Activated naive CD8-positive, alpha-beta T cell treated with anti-CD3 and anti-CD28 coated beads for 36 hours (primary cell): ENCODE measurements around the gene PHC2. TPM values are rescaled to one million over a fixed set of nuclear protein-coding genes. Genes with fewer than 3 reads are reported as not detected.

Experiments
- DNase-seq: peaks from one replicate; pipeline ENCODE4 v3.0.0; 2021
- H3K27ac Mint-ChIP-seq: one replicate; pipeline ENCODE4 v1.8.0; 2022; ENCODE audit warnings: mild to moderate bottlenecking, moderate library complexity, mixed read lengths
- H3K27me3 Mint-ChIP-seq: one replicate; pipeline ENCODE4 v1.8.0; 2022; ENCODE audit warnings: mild to moderate bottlenecking, mixed read lengths
- H3K36me3 Mint-ChIP-seq: one replicate; pipeline ENCODE4 v1.8.0; 2021; ENCODE audit warnings: mild to moderate bottlenecking, mixed read lengths
- H3K4me1 Mint-ChIP-seq: one replicate; pipeline ENCODE4 v1.8.0; 2021; ENCODE audit warnings: mixed read lengths
- H3K4me3 Mint-ChIP-seq: one replicate; pipeline ENCODE4 v1.8.0; 2022; ENCODE audit warnings: mild to moderate bottlenecking, moderate library complexity, mixed read lengths
- H3K9me3 Mint-ChIP-seq: one replicate; pipeline ENCODE4 v1.8.0; 2022; ENCODE audit warnings: mixed read lengths
- total RNA-seq, 2 experiments: library from RNA; stranded (reverse); gene quantifications; one replicate each; pipeline ENCODE4 v1.2.3, GENCODE V29; 2021

Gene PHC2
- total RNA-seq, 2 experiments from 2014 or later, result 26.9 to 28.7 TPM

DNA sequence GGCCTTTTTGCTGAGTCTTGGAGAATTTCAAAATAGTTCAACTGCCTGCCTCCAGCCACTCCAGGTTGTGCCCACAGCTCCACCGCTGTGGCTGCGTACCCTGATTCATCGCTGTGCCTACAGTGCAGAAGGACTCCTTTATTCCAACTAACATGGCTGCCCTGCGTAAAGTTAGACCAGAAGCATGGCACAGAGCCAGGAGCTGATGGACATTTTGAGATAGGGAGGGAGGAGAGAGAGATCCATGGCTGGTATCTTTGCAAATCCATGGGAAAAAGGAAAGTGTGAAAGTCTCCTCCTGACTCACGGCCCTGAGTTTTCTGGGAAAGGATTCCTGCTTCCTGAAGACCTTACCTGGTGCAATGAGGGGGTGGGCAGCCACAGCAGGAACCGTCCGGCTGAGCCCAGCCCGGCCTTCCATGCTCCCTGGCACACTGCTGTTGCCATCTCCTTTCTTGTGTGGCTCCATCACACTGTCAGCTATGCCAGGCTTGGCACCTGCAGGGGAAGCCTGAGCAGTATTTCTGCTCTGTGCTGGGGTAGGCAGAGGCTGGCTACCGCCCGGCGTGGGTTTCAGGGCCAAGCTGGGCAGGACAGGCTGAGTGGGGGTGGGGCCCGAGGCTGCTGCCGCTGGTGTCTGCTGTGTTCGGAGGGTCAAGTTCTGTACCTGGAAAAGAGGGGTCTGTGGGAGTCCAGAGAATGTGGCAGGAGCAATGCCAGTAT is 64.0 kb downstream of the PHC2 start:
- Mint-ChIP-seq H3K4me3 (no peak overlapping the region), H3K27me3 (no peaks in the 10 kb centered on the region), H3K4me1 (no peaks in the 10 kb centered on the region), H3K27ac (no peak overlapping the region), H3K9me3 (no peaks in the 10 kb centered on the region), H3K36me3 (no peaks in the 10 kb centered on the region)
- no peak for DNase-seq

DNA sequence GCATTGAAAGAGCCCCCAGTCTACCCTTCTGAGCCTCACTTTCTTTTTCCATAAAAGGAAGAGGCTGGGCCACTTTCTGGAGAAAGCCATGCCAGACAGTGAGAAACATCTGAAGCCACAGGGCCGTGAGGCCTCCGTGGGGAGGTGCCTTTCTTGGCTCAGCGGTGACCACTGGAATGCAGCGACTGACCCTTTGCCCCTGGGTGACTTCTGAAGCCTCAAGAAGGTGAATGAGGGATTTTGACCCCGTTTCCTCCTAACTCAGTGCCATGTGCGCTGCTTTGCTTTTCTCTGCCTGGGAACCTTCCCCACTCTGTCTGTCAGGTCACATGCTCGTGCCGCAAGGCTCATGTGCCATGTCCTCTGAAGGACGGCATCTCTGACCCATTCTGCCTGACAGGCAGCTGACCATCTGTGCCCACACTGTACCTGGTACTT is 65.3 kb downstream of the PHC2 start:
- no peak overlapping the region for H3K4me3 Mint-ChIP-seq
- no peaks in the 10 kb centered on the region for H3K9me3 Mint-ChIP-seq
- DNase-seq, result no peak
- no peak overlapping the region for H3K27ac Mint-ChIP-seq
- no peaks in the 10 kb centered on the region for H3K36me3 Mint-ChIP-seq
- no peaks in the 10 kb centered on the region for H3K27me3 Mint-ChIP-seq
- H3K4me1 Mint-ChIP-seq, result no peaks in the 10 kb centered on the region

DNA sequence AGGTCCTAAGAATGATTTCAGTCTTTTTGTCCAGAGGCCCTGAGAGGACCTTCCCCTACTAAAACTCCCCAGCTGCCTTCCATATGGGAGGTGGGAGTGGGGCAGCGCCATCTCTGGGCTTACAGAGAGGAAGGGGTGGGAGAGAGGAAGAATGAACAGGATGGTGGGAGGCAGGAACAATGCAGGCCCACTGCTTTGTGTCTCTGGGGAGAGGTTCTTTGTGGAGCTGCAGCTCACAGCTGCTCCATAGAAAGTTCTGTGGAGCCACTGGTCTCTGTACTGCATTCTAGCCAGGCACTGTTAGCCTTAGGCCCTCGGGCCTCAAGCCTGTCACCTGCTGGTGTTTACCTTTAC is 66.4 kb downstream of the PHC2 start:
- Mint-ChIP-seq H3K4me1 (no peaks in the 10 kb centered on the region), H3K4me3 (no peak overlapping the region), H3K27me3 (no peaks in the 10 kb centered on the region), H3K9me3 (no peaks in the 10 kb centered on the region), H3K27ac (no peak overlapping the region), H3K36me3 (no peaks in the 10 kb centered on the region)
- no peak for DNase-seq

DNA sequence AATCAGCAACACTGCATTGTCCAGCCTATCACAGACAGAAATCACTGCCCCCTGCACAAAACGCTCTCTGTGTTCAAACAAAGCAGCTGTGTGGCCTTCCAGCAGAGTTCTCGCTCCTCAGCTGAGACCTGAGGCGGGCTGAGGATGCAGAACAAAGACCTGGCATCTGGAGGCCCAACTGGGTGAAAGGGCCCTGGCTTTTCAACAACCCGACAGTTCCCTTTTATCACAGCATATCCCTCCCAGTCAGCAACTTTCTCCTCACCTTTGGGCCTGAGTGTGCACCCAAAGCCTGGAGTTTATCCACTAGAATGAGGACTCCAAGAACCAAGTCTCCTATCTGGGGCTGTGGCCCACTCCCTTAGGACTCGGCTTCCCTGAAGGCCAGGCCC is 67.4 kb downstream of the PHC2 start:
- Mint-ChIP-seq H3K9me3 (no peaks in the 10 kb centered on the region), H3K36me3 (no peaks in the 10 kb centered on the region)

DNA sequence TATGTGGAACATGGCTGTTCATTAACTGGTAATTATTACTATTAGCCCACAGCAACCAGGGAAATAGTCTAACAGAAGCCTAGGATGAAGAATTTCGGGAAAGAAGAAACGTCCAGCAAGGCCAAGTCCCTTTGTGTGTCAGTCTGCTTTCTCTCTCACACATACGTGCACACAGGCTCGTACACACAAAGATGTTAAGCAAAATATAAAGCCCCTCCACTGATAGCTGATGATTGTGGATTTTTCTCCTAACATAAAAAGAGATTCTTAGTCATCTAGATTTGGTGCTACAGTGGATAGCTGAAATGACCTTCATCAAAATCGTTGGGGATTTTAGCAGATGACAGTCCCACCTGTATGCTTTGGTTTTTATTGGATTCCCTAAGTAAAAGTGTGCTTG is 67.9 kb downstream of the PHC2 start:
- Mint-ChIP-seq H3K4me3 (no peak overlapping the region), H3K27me3 (no peaks in the 10 kb centered on the region), H3K27ac (no peak overlapping the region), H3K36me3 (no peaks in the 10 kb centered on the region), H3K9me3 (no peaks in the 10 kb centered on the region), H3K4me1 (no peaks in the 10 kb centered on the region)
- no peak for DNase-seq

More for the DNA sequence above, 67.4 kb downstream of the PHC2 start:
- Mint-ChIP-seq H3K4me1 (no peaks in the 10 kb centered on the region), H3K27ac (no peak overlapping the region), H3K27me3 (no peaks in the 10 kb centered on the region), H3K4me3 (no peak overlapping the region)
- DNase-seq, result no peak

DNA sequence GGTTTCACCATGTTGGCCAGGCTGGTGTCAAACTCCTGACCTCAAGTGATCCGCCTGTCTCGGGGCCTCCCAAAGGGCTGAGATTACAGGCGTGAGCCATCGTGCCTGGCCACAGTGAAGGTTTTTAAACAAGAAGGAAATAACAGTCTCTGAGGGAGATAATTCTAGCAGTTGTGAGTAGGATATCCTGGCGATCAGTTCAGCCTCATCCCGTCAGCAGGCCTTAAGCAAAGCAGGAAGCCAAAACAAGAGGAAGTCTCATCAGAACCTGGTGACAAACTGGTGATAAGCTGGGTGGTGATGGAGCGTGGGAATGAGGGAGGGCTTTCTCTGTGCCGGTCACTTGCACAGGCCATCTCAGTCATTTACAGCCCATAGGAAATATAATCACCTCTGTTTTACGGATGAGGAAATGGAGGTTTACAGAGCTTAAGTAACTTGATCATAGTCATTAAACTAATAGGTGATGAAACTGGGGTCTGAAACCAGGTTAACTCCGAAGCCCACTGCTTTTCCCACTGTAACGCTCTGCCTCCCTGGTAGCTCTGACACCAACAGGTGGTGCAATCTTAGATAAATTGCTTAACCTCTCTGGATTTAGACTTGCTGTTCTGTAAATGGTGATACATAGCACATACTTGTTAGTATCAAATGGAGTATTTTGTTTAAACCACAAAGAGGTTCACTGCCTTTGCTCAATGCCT is 69.2 kb downstream of the PHC2 start:
- no peaks in the 10 kb centered on the region for H3K27me3 Mint-ChIP-seq
- no peak overlapping the region for H3K27ac Mint-ChIP-seq
- DNase-seq, result no peak
- no peaks in the 10 kb centered on the region for H3K36me3 Mint-ChIP-seq
- H3K4me1 Mint-ChIP-seq, result no peaks in the 10 kb centered on the region
- no peak overlapping the region for H3K4me3 Mint-ChIP-seq
- H3K9me3 Mint-ChIP-seq, result no peaks in the 10 kb centered on the region

DNA sequence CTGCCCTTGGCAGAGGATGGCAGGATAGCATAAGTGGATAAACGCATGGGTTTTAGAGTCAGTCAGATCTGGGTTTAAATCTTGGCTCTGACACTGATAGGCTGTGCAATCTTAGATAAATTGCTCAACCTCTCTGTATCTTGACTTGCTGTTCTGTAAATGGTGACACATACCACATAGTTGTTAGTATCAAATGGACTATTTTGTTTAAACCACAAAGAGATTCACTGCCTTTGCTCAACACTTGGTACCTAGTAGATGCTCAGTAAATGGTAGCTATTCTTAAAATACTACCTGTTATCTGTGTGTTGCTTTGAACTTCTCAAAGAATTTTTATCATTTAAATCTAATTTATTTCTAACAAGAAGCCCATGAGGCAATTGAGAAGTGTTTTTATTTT is 70.5 kb downstream of the PHC2 start:
- no peaks in the 10 kb centered on the region for H3K9me3 Mint-ChIP-seq
- no peaks in the 10 kb centered on the region for H3K27me3 Mint-ChIP-seq
- DNase-seq, result no peak
- no peaks in the 10 kb centered on the region for H3K4me1 Mint-ChIP-seq
- H3K4me3 Mint-ChIP-seq, result no peak overlapping the region
- H3K36me3 Mint-ChIP-seq, result no peaks in the 10 kb centered on the region
- no peak overlapping the region for H3K27ac Mint-ChIP-seq

DNA sequence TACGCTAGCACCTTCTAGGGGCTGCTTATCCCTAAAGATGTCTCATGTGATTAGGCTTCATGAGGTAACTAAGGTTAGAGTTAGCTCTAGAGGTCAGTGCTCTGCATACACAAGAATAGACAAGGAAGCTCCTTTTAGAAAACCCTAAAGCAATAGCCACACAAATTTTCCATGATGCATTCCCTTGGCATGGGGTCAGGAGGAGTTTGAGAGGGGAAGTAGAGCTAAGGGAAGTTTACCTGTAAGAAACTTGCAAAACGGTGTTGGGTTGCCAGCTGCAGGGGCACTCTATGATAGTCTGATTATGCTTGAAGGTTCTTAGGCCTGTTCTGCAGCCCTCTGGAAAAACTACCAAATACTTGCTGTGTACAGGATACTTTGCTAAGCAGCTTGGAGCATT is 71.0 kb downstream of the PHC2 start:
- H3K4me3 Mint-ChIP-seq, result no peak overlapping the region
- no peaks in the 10 kb centered on the region for H3K9me3 Mint-ChIP-seq
- H3K27ac Mint-ChIP-seq, result no peak overlapping the region
- no peaks in the 10 kb centered on the region for H3K36me3 Mint-ChIP-seq
- DNase-seq, result no peak
- no peaks in the 10 kb centered on the region for H3K27me3 Mint-ChIP-seq
- no peaks in the 10 kb centered on the region for H3K4me1 Mint-ChIP-seq

DNA sequence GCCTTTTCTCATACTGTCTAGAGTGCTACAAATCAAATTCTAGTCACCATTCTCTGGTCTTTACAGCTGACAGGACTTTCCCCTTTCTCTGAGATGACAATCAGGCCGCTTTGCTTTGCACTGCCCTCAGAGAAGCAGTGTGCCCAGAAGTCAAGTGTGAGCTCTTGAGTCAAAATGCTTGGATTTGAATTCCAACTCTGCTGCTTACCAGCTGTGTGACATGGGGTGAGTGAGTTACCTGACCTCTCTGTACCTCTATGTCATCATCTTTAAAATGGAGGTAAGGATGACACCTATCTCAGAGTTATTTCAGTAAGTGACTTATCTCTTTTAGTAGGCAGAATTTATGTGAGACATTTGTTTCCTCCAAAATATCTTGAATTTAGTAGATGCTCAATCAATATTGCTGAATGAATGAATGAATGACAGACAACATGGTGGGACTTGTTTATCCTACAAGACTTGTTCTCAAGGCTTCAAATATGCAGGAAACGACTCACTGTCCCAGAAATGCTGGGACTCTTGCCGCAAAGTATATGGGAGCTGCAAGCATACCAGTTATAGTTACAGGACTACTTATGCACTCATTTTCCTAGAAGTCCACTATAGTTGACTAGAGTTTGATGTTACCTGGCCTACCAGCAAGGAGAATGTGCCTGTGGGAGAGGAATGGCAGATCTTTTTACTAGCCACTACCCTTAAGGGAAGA is 71.9 kb downstream of the PHC2 start:
- Mint-ChIP-seq H3K9me3 (no peaks in the 10 kb centered on the region), H3K27ac (no peak overlapping the region), H3K4me3 (no peak overlapping the region), H3K27me3 (no peaks in the 10 kb centered on the region), H3K36me3 (no peaks in the 10 kb centered on the region), H3K4me1 (no peaks in the 10 kb centered on the region)
- DNase-seq, result no peak

DNA sequence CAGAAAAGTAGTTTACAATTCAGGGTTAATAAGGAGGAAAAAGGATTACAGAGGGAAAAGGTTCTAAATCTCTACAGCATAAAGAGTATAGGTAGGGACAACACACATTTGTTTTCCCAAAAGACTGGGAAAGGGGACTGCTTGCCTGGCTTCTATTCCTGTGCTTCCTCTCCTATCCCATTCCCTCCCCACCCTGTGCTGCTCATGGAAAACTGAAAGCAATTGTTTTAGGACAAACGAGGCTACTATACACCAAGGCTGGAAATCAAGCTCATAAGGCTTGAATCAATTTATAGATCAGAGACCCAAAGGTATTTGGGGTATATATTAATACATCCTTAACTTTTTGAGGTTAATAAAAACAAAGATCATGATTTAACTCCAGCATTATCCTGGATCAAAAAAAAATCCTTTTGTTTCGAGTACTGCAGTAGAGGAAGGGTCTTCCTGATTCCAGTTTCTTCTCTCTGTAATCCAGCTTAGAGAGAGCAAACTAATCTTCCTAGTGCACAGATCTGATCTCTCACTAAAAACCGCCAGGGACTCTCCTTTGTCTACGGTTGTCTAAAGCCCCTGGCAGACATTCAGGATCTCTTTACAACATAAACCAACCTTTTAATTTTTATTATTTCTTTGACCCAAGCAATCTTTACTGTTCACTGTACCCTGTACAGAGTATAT is 72.6 kb downstream of the PHC2 start:
- no peak overlapping the region for H3K4me3 Mint-ChIP-seq
- no peak for DNase-seq
- no peaks in the 10 kb centered on the region for H3K9me3 Mint-ChIP-seq
- H3K27ac Mint-ChIP-seq, result no peak overlapping the region
- H3K36me3 Mint-ChIP-seq, result no peaks in the 10 kb centered on the region
- no peaks in the 10 kb centered on the region for H3K27me3 Mint-ChIP-seq
- no peaks in the 10 kb centered on the region for H3K4me1 Mint-ChIP-seq

DNA sequence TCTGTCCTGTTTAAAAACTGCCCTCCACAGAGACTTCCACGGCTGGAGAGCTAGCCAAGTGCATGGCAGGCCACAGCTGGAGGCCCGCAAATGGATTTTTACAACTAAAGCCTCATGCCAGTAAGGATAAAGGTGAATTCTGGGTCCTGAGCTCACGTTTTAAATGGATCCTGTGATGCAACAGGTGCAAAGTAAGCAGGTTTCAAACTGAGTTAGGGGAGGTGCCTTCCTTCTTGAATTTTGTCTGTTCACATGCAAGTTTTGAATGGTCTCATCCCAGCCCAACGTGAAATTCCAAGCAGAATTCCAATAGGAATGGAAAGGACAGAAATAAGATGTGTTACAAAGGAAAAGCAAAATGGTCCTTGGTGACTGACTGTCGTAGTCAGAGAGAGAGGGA is 73.8 kb downstream of the PHC2 start:
- DNase-seq, result no peak
- Mint-ChIP-seq H3K27me3 (no peaks in the 10 kb centered on the region), H3K4me3 (no peak overlapping the region), H3K9me3 (no peaks in the 10 kb centered on the region), H3K36me3 (no peaks in the 10 kb centered on the region), H3K27ac (no peak overlapping the region), H3K4me1 (no peaks in the 10 kb centered on the region)

DNA sequence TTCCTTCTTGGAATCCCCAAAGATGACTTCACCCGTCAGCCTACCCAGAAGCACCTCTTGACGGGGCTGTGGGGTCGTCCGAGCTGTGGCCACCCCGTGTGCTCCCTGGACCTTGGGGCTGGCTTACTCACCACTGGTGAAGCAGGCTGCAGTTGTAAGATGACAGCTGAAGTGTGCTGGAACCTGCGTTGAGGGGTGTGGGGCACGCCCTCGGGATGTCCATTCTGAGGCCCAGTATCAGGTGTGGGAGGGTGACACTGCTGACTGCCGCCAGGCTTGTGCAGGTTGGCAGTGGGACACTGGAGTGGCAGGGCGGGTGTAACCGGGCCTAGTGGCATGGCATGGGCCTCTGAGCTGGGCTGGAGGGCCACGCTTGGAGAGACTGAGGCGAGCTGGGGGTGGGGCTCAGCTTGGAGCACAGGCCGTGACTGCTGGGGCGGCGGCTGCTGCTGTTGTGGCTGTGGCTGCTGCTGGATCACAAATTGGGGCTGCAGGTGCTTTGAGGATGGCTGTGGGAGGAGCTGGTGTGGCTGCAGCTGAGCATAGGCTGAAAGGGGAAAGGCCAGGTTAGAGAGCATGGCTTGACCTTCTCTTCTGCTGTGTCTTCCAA is 76.1 kb downstream of the PHC2 start:
- no peak for DNase-seq
- Mint-ChIP-seq H3K36me3 (peaks cover 5% of the 10 kb centered on the region), H3K4me3 (no peak overlapping the region), H3K27me3 (no peaks in the 10 kb centered on the region), H3K4me1 (peaks cover 11% of the 10 kb centered on the region), H3K27ac (no peak overlapping the region), H3K9me3 (no peaks in the 10 kb centered on the region)

DNA sequence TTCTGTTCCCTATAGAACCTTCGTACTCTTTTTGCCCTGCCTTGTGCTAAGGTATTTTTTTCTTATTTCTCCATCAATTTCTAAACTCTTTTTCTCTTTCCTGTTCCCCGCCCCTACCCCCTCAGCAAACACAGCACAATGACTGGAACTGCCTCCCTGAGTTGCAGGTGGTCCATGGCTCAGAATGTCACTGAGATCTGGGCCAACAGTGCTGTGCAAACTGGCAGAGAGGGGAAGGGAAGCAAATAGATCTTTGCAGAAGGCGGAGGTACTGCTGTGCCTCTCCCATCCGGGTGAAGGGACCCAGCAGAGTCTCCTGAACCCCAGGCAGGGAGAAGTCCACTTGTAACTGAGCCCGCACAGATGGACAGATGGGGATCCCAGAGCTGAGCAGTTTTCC is 77.4 kb downstream of the PHC2 start:
- DNase-seq, result no peak
- Mint-ChIP-seq H3K4me3 (no peak overlapping the region), H3K27ac (no peak overlapping the region), H3K4me1 (peaks cover 12% of the 10 kb centered on the region), H3K9me3 (no peaks in the 10 kb centered on the region), H3K36me3 (peaks cover 6% of the 10 kb centered on the region), H3K27me3 (no peaks in the 10 kb centered on the region)

DNA sequence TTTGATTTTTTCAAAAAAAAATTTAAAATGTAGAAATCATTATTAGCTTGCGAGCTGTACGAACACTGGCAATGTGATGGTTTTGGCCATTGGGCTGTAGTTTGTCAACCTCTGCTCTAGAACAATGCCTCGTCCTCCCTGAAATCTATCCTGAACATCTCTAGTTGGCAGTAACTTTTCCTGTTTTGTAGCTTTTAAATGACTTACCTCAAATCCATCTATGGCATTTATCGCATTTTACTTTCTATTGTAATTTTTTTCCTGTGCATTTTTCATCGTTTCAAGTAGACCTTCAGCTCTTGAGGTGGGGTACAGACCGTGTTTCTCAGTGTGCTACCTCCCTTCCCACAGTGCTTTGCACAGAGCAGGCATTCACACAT is 79.6 kb downstream of the PHC2 start:
- H3K9me3 Mint-ChIP-seq, result no peaks in the 10 kb centered on the region
- H3K27me3 Mint-ChIP-seq, result no peaks in the 10 kb centered on the region
- peak overlapping the region; percentile 40 for H3K4me3 Mint-ChIP-seq
- DNase-seq, result no peak
- peaks cover 23% of the 10 kb centered on the region for H3K36me3 Mint-ChIP-seq
- peaks cover 31% of the 10 kb centered on the region for H3K4me1 Mint-ChIP-seq
- H3K27ac Mint-ChIP-seq, result no peak overlapping the region
